Left ventricle myocardium inferior (tissue), 1 donor: Measurements from ENCODE around the gene STRN3. TPM values are rescaled to one million over a fixed set of nuclear protein-coding genes. Genes with fewer than 3 reads are reported as not detected.
A peak's percentile ranks its signal among the peaks of the same experiment; 100 is the strongest.

Source experiments
- DNase-seq: peaks from one replicate; pipeline ENCODE4 v3.0.0-alpha.2; 2020
- H3K27ac ChIP-seq: fragments of 200-600 bp; replicated peaks from 2 replicates; pipeline ENCODE4 v1.8.0; 2021
- H3K27me3 ChIP-seq: fragments of 200-600 bp; 2 replicates; pipeline ENCODE4 v1.8.0; 2021; ENCODE audit warnings: low read depth
- H3K36me3 ChIP-seq: fragments of 200-600 bp; 2 replicates; pipeline ENCODE4 v1.8.0; 2021
- H3K4me1 ChIP-seq: fragments of 200-600 bp; 2 replicates; pipeline ENCODE4 v1.8.0; 2021
- H3K4me3 ChIP-seq: fragments of 200-600 bp; 2 replicates; pipeline ENCODE4 v1.8.0; 2021; ENCODE audit warnings: mild to moderate bottlenecking, moderate library complexity
- H3K9me3 ChIP-seq: fragments of 200-600 bp; replicated peaks from 2 replicates; pipeline ENCODE4 v1.8.0; 2021
- CTCF ChIP-seq: fragments of 200-600 bp; IDR thresholded peaks from 2 replicates; pipeline ENCODE4 v1.8.0; 2021; ENCODE audit warnings: antibody characterized with exemption, mild to moderate bottlenecking, borderline replicate concordance
- intact Hi-C: fragments of 100-400 bp; cut with micrococcal nuclease; formaldehyde crosslinking; loops from one replicate; pipeline ENCODE4 v1.11.0; 2022
- total RNA-seq: library from RNA; stranded (reverse); fragmentation: NEBNext Ultra II Directional; extraction: Animal tissue kit (Norgen Biotek cat#: 25700); gene quantifications from one replicate; pipeline ENCODE4 v1.2.1, GENCODE V29; 2021
- donor health status: DM: no; HTN: yes; CAD: no; lungs with severe emphysema.

The STRN3 gene
- total RNA-seq, 1 donor from 2014 or later: 48.7 TPM

- Histone ChIP-seq H3K4me3 (no peak overlapping the region), H3K27ac (no peak overlapping the region), H3K36me3 (no peaks in the 10 kb centered on the region), H3K9me3 (no peaks in the 10 kb centered on the region), H3K4me1 (peaks cover 38% of the 10 kb centered on the region), H3K27me3 (no peaks in the 10 kb centered on the region)
- no peak for TF ChIP-seq CTCF
- intact Hi-C loops: no loop called here
- DNase-seq: no peak
These were observed 3.1 kb upstream of the STRN3 start for GRCh38 chr14:31029016-31029970.

- intact Hi-C loops: no loop called here
- no peaks in the 10 kb centered on the region for H3K36me3 ChIP-seq
- peaks cover 46% of the 10 kb centered on the region for H3K4me1 ChIP-seq
- peak overlapping the region; percentile 98 for H3K4me3 ChIP-seq
- TF ChIP-seq CTCF: no peak
- no peaks in the 10 kb centered on the region for H3K9me3 ChIP-seq
- H3K27me3 ChIP-seq: no peaks in the 10 kb centered on the region
- H3K27ac ChIP-seq: no peak overlapping the region
- no peak for DNase-seq
These were observed 1.7 kb upstream of the STRN3 start for GRCh38 chr14:31027847-31028246.

GRCh38 chr14:31026450-31027235 is 464 bp upstream of the STRN3 start:
- peak overlapping the region; percentile 99 for H3K27ac ChIP-seq
- H3K36me3 ChIP-seq: no peaks in the 10 kb centered on the region
- peaks cover 56% of the 10 kb centered on the region for H3K4me1 ChIP-seq
- intact Hi-C loops: no loop called here
- peak; percentile 96 for DNase-seq
- peak overlapping the region; percentile 98 for H3K4me3 ChIP-seq
- no peak for TF ChIP-seq CTCF
- no peaks in the 10 kb centered on the region for H3K27me3 ChIP-seq
- H3K9me3 ChIP-seq: no peaks in the 10 kb centered on the region

GRCh38 chr14:31025367-31026076 is 657 bp downstream of the STRN3 start, which contains the start of gene AP4S1:
TSS of gene AP4S1 (plus strand) at chr14:31025649. CDS start at chr14:31066197, 40,548 bp downstream.
- H3K27me3 ChIP-seq: no peaks in the 10 kb centered on the region
- peaks cover 3% of the 10 kb centered on the region for H3K36me3 ChIP-seq
- intact Hi-C loops: no loop called here
- no peak for TF ChIP-seq CTCF
- peak within 1 kb of the TSS; percentile 99 for H3K27ac ChIP-seq
- H3K4me1 ChIP-seq: peaks cover 67% of the 10 kb centered on the region
- no peaks in the 10 kb centered on the region for H3K9me3 ChIP-seq
- DNase-seq: peak; percentile 41
- peak within 1 kb of the TSS; percentile 98 for H3K4me3 ChIP-seq
